ENCODE data around the gene ADNP2. TPM values are rescaled to one million over a fixed set of nuclear protein-coding genes. Genes with fewer than 3 reads are reported as not detected.

ADNP2 gene
- total RNA-seq, 1 experiment from 2014 or later, result 15.5 TPM

- Histone ChIP-seq H3K4me3 (ENCODE audit: low read length) (no peak overlapping the region), H2AFZ (ENCODE audit: low read length) (no peak overlapping the region), H3K4me1 (ENCODE audit: low read length) (no peaks in the 10 kb centered on the region), H3K9me3 (ENCODE audit: low read length) (no peaks in the 10 kb centered on the region), H3K4me2 (ENCODE audit: low read depth, low read length, poor library complexity, severe bottlenecking) (no peak overlapping the region), H3K36me3 (ENCODE audit: insufficient read depth, low read length) (no peaks in the 10 kb centered on the region), H3K9ac (ENCODE audit: low read length) (no peak overlapping the region), H4K20me1 (ENCODE audit: insufficient read depth, low read depth, low read length) (no peaks in the 10 kb centered on the region), H3K27ac (ENCODE audit: low read length) (no peak overlapping the region), H3K9me2 (replicated peaks; ENCODE audit: insufficient read depth, low read length) (no peaks in the 10 kb centered on the region), H3K27me3 (ENCODE audit: low read length) (no peaks in the 10 kb centered on the region), H3K79me2 (ENCODE audit: low read length) (no peaks in the 10 kb centered on the region)
- DNase-seq, result no peak
Observed at GRCh38 chr18:80189531-80189865, 80.4 kb downstream of the ADNP2 start.

Other genes starting within 250 kb of the ADNP2 start
- gene SLC66A2, start 157.6 kb upstream of the ADNP2 start, total RNA-seq (2014; rRNA removed; shearing (Covaris generic); ENCODE audit: low replicate concordance), result 43.1 and 121 TPM in 2 replicates
- 11.4 and 21.3 TPM in 2 replicates for gene HSBP1L1, start 144.6 kb upstream of the ADNP2 start, total RNA-seq (2014; rRNA removed; shearing (Covaris generic); ENCODE audit: low replicate concordance)
- 128 and 186 TPM in 2 replicates for gene TXNL4A, start 120.7 kb upstream of the ADNP2 start, total RNA-seq (2014; rRNA removed; shearing (Covaris generic); ENCODE audit: low replicate concordance)
- gene RBFA, start 74.8 kb upstream of the ADNP2 start, total RNA-seq (2014; rRNA removed; shearing (Covaris generic); ENCODE audit: low replicate concordance), result 68.8 and 76.4 TPM in 2 replicates
- gene PARD6G, start 138.3 kb downstream of the ADNP2 start, total RNA-seq (2014; rRNA removed; shearing (Covaris generic); ENCODE audit: low replicate concordance), result not detected in 2 replicates

Data from Karpas-422 (cell line).